Activated gamma-delta T cell (primary cell): ENCODE data around the gene TMEM244.
"Not testable (repeated sequence)": the region's sequence is repeated elsewhere in the genome, so short reads cannot be mapped to it uniquely, and the experiment has no call there.

Experiments
- DNase-seq: peaks from one replicate; lab custom pipeline; 2025; lab: John Stamatoyannopoulos, UW

The TMEM244 gene

GRCh38 chr6:129812145-129812777 lies 48.9 kb downstream of the TMEM244 start:
- DNase-seq = no peak

GRCh38 chr6:129807141-129807540 lies 54.0 kb downstream of the TMEM244 start:
- not testable (repeated sequence) for DNase-seq

DNA sequence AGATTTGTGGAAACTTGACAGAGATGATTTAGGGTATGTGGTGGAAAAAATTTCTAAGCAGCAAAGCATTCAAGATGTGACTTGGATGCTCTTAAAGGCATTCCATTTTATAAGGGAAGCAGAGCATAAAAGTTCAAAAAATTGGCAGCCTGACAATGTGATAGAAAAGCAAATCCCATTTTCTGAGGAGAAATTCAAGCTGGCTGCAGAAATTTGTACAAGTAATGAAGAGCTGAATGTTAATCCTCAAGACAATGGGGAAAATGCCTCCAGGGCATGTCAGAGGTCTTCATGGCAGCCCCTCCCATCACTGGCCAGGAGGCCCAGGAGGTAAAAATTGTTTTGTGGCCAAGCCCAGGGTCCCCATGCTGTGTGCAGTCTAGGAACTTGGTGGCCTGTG lies 58.2 kb downstream of the TMEM244 start:
- DNase-seq = not testable (repeated sequence)

DNA sequence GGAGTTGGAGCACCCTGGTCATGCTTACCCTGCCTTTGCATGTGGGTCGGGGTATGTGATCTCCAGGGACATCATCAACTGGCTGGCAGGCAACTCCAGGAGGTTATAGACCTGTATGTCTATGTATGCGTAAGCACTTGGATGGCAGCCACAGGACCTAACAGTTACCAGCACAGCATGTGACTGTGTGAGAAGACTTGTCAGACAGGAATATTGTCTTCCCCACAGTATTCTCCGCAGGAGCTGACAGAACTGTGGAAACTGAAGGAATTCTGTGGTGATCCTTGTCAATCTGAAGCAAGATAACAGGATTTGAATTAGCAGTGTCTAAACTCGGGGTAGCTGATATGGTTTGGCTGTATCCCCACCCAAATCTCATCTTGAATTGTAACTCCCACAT lies 59.2 kb downstream of the TMEM244 start:
- DNase-seq = no peak

GRCh38 chr6:129795261-129795660 lies 65.9 kb downstream of the TMEM244 start:
- no peak for DNase-seq

- no peak for DNase-seq
These were observed 67.7 kb downstream of the TMEM244 start for GRCh38 chr6:129793447-129793846.

DNA sequence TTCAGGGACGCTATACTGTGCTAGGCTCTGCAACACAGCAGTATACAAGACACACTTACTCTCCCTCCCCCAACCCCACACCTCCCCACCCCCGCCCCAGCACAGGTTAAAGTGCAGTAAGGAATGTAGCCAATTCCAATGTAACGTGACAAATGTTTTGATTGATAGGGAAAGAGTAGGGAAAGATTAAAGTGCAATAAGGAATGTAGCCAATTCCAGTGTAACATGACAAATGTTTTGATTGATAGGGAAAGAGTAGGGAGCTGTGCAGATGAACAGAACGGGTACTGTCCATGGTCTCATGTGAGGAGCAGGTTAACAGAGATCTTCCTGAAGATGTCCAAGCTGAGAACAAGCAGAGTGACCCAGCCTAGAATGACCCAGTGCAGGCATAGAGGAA lies 69.1 kb downstream of the TMEM244 start:
- no peak for DNase-seq

GRCh38 chr6:129790785-129791184 lies 70.3 kb downstream of the TMEM244 start:
- DNase-seq = no peak

GRCh38 chr6:129789974-129790373 lies 71.1 kb downstream of the TMEM244 start:
- DNase-seq = no peak

DNA sequence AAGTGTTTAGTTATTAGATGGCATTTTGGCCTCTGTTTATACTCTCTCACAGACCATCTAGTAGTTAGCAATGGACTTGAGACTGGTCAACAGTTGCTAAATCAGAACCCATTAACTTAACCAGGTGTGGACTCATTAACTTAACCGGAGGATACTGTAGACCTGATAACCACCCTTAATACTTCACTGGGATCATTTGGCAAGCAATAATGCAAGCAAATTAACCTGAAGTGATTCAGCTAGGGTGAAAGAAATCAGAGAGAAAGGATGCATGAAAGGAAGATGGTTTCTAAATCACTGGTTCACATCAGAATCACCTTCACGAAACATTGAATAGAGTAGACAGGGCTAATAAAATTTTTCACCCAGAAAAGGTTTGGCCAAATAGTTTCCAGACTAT lies 73.3 kb downstream of the TMEM244 start:
- DNase-seq = no peak

DNA sequence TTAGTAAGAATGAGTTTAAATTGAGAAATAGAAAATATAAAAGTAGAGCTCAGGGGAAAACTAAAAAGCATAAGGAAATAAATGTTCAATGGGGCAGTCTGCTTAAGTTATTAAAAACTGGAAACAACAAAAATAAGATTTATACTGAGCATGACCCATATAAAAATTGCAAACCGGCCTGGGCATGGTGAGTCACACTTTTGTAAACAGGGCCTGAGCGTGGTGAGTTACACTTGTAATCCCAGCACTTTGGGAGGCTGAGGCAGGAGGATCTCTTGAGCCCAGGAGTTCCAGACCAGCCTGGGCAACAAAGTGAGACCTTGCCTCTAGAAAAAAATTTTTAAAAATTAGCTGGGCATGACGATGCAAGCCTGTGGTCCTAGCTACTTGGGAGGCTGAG lies 74.6 kb downstream of the TMEM244 start:
- no peak for DNase-seq

DNA sequence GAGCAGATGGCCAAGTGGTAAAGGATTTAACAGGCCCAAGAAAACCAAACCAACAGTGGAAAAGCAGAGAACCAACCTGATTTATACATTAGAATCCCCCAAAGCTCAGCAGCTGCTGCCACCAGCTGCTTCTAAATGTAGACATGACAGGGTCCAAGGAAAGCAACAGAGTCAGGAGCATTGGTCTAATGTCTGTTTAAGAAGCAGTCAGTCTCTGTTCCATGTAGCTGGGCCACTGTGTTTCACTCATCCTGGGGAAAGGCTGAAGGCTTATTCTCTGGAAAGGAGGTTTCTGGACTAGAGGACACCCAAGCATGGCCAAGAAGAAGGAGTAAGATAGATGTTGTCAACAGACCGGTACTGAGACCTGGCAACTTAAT lies 75.4 kb downstream of the TMEM244 start:
- no peak for DNase-seq

- DNase-seq = no peak
These were observed 75.9 kb downstream of the TMEM244 start for GRCh38 chr6:129785047-129785755.
